ENCODE data around the gene SPO11. TPM values are rescaled to one million over a fixed set of nuclear protein-coding genes. Genes with fewer than 3 reads are reported as not detected.

Gene SPO11
- total and polyA plus RNA-seq, 2 donors (not counting 1 experiment from before 2014, with no cell fraction given): not detected

- TF ChIP-seq EZH2 (IDR thresholded peaks at IDR 0.05; ENCODE audit: borderline replicate concordance, insufficient read depth, low read depth, low read length, poor library complexity, severe bottlenecking) (no peak), CTCF (IDR thresholded peaks at IDR 0.05) (peak; percentile 83)
Measured at GRCh38 chr20:57346477-57346876, 16.9 kb downstream of the SPO11 start.

GRCh38 chr20:57347393-57347792, 17.8 kb downstream of the SPO11 start:
- Mint-ChIP-seq H3K9me3 (ENCODE audit: insufficient read depth) (no peaks in the 10 kb centered on the region), H3K27me3 (peaks cover 12% of the 10 kb centered on the region), H3K4me3 (no peak overlapping the region), H3K4me1 (peaks cover 12% of the 10 kb centered on the region), H3K27ac (no peak overlapping the region)
- Histone ChIP-seq H3K9me3 (ENCODE audit: control extremely low read depth in 1 of 3, control insufficient read depth in 2 of 3, insufficient read depth in 1 of 3, low read length in 2 of 3) (no peaks in the 10 kb centered on the region), H3K9ac (ENCODE audit: low read length) (no peak overlapping the region), H3K4me1 (ENCODE audit: control insufficient read depth in 2 of 2, insufficient read depth in 2 of 2, low read length in 2 of 2) (peaks cover 8 to 14% of the 10 kb centered on the region in 2 donors), H4K20me1 (ENCODE audit: control insufficient read depth, insufficient read depth, low read length, poor library complexity, severe bottlenecking) (peaks cover 9% of the 10 kb centered on the region), H3K27ac (ENCODE audit: low read length in 2 of 2) (no peak overlapping the region), H3K4me2 (replicated peaks; ENCODE audit: low read depth, low read length, poor library complexity, severe bottlenecking) (no peak overlapping the region), H3K79me2 (ENCODE audit: control insufficient read depth, insufficient read depth, low read length) (peaks cover 14% of the 10 kb centered on the region), H3K36me3 (replicated peaks in 1 of 2; ENCODE audit: control extremely low read depth in 1 of 2, control insufficient read depth in 1 of 2, extremely low read depth in 1 of 2, insufficient read depth in 2 of 2, low read length in 1 of 2) (no peaks in the 10 kb centered on the region), H3K27me3 (replicated peaks in 1 of 4; ENCODE audit: control extremely low read depth in 1 of 4, control insufficient read depth in 3 of 4, insufficient read depth in 4 of 4, low read length in 3 of 4) (peaks cover 0 to 6% (median 0%) of the 10 kb centered on the region in 4 experiments), H2AFZ (ENCODE audit: insufficient read depth, low read depth, low read length, poor library complexity, severe bottlenecking) (no peak overlapping the region), H3K4me3 (ENCODE audit: control extremely low read depth in 1 of 5, extremely low read depth in 1 of 5, insufficient read depth in 1 of 5, low read depth in 2 of 5, low read length in 4 of 5) (no peak overlapping the region)
- ATAC-seq (ENCODE audit: low read depth) (no peak), DNase-seq (no peak)
- intact Hi-C loops (cut with micrococcal nuclease): no loop called here
- no CpG with 5 or more reads among the region's 4 CpGs for WGBS (ENCODE audit: insufficient coverage)
- no peak for TF ChIP-seq EZH2 (IDR thresholded peaks at IDR 0.05; ENCODE audit: borderline replicate concordance, insufficient read depth, low read depth, low read length, poor library complexity, severe bottlenecking)
- no peak for TF ChIP-seq CTCF (IDR thresholded peaks at IDR 0.05)
- CTCF ChIA-PET: interaction anchor here (0.6 to 2.6 kb wide), 9 partner anchors 9 to 797 kb away, joined by 3 to 17 read pairs (median 4); no protein-coding TSS in a partner anchor
- POLR2A ChIA-PET: no interaction called here

More at GRCh38 chr20:57346477-57346876, 16.9 kb downstream of the SPO11 start:
- intact Hi-C loops (cut with micrococcal nuclease): loop anchor here (1.0 kb wide), 1 partner anchor 248 kb away; no protein-coding TSS in a partner anchor
- Histone ChIP-seq H3K36me3 (replicated peaks in 1 of 2; ENCODE audit: control extremely low read depth in 1 of 2, control insufficient read depth in 1 of 2, extremely low read depth in 1 of 2, insufficient read depth in 2 of 2, low read length in 1 of 2) (no peaks in the 10 kb centered on the region), H3K9me3 (ENCODE audit: control extremely low read depth in 1 of 3, control insufficient read depth in 2 of 3, insufficient read depth in 1 of 3, low read length in 2 of 3) (no peaks in the 10 kb centered on the region), H3K4me3 (ENCODE audit: control extremely low read depth in 1 of 5, extremely low read depth in 1 of 5, insufficient read depth in 1 of 5, low read depth in 2 of 5, low read length in 4 of 5) (no peak overlapping the region), H3K4me2 (replicated peaks; ENCODE audit: low read depth, low read length, poor library complexity, severe bottlenecking) (no peak overlapping the region), H3K27ac (ENCODE audit: low read length in 2 of 2) (no peak overlapping the region), H3K79me2 (ENCODE audit: control insufficient read depth, insufficient read depth, low read length) (peaks cover 5% of the 10 kb centered on the region), H3K9ac (ENCODE audit: low read length) (no peak overlapping the region), H2AFZ (ENCODE audit: insufficient read depth, low read depth, low read length, poor library complexity, severe bottlenecking) (no peak overlapping the region), H3K27me3 (replicated peaks in 1 of 4; ENCODE audit: control extremely low read depth in 1 of 4, control insufficient read depth in 3 of 4, insufficient read depth in 4 of 4, low read length in 3 of 4) (peaks cover 0 to 6% (median 0%) of the 10 kb centered on the region in 4 experiments), H3K4me1 (ENCODE audit: control insufficient read depth in 2 of 2, insufficient read depth in 2 of 2, low read length in 2 of 2) (peaks cover 0 to 5% of the 10 kb centered on the region in 2 donors), H4K20me1 (ENCODE audit: control insufficient read depth, insufficient read depth, low read length, poor library complexity, severe bottlenecking) (peaks cover under 1% of the 10 kb centered on the region)
- ChIA-PET CTCF (interaction anchor here (0.7 to 2.6 kb wide), 19 partner anchors 8 to 1043 kb away, joined by 3 to 17 read pairs (median 4); partner anchors contain the start of gene VAPB), POLR2A (no interaction called here)
- Mint-ChIP-seq H3K4me1 (peaks cover 3% of the 10 kb centered on the region), H3K27ac (no peak overlapping the region), H3K27me3 (peaks cover 21% of the 10 kb centered on the region), H3K9me3 (ENCODE audit: insufficient read depth) (no peaks in the 10 kb centered on the region), H3K4me3 (no peak overlapping the region)
- no CpG with 5 or more reads among the region's 4 CpGs for WGBS (ENCODE audit: insufficient coverage)
- ATAC-seq (ENCODE audit: low read depth) (peak; percentile 37), DNase-seq (peak; percentile 64)
